Measurements from ENCODE around the gene KLC1.

- TF ChIP-seq SIN3A (IDR thresholded peaks at IDR 0.05; ENCODE audit: borderline replicate concordance, insufficient read depth, low read length) = no peak
- TF ChIP-seq TAF1 (IDR thresholded peaks at IDR 0.05; ENCODE audit: borderline replicate concordance, insufficient read depth, low read length) = no peak
- TF ChIP-seq POLR2AphosphoS5 (IDR thresholded peaks at IDR 0.05; ENCODE audit: low read depth, low read length) = no peak
- TF ChIP-seq REST (IDR thresholded peaks at IDR 0.05; ENCODE audit: insufficient read depth in 1 of 2, low read depth in 2 of 2, low read length in 2 of 2) = no peak
- TF ChIP-seq FOXP2 (optimal IDR thresholded peaks at IDR 0.05; ENCODE audit: borderline replicate concordance, extremely low read depth, extremely low read length, insufficient read depth) = no peak
These were observed 57.9 kb downstream of the KLC1 start for GRCh38 chr14:103686831-103687485.
